Activated CD8-positive, alpha-beta memory T cell treated with anti-CD3 and anti-CD28 coated beads for 24 hours (primary cell): Measurements from ENCODE around the gene RPTOR.

Source experiments
- DNase-seq: peaks from one replicate; pipeline ENCODE4 v3.0.0-alpha.2; 2020

The RPTOR gene

GRCh38 chr17:80645706-80646325 lies 101.2 kb downstream of the RPTOR start:
- DNase-seq, result no peak

GRCh38 chr17:80646328-80646727 lies 101.7 kb downstream of the RPTOR start:
- no peak for DNase-seq

- DNase-seq, result no peak
Observed at GRCh38 chr17:80647746-80648145, 103.1 kb downstream of the RPTOR start.

GRCh38 chr17:80649200-80649644 lies 104.6 kb downstream of the RPTOR start:
- no peak for DNase-seq

GRCh38 chr17:80649672-80650330 lies 105.2 kb downstream of the RPTOR start:
- DNase-seq, result peak; percentile 84

GRCh38 chr17:80650331-80650672 lies 105.7 kb downstream of the RPTOR start:
- no peak for DNase-seq

- no peak for DNase-seq
Observed at GRCh38 chr17:80650751-80651518, 106.3 kb downstream of the RPTOR start.

- DNase-seq, result no peak
Observed at GRCh38 chr17:80652756-80653330, 108.2 kb downstream of the RPTOR start.

GRCh38 chr17:80653856-80654255 lies 109.2 kb downstream of the RPTOR start:
- DNase-seq, result no peak

- DNase-seq, result no peak
Observed at GRCh38 chr17:80655608-80656007, 111.0 kb downstream of the RPTOR start.

- no peak for DNase-seq
Observed at GRCh38 chr17:80656590-80656989, 112.0 kb downstream of the RPTOR start.

- no peak for DNase-seq
Observed at GRCh38 chr17:80657561-80657960, 112.9 kb downstream of the RPTOR start.

GRCh38 chr17:80658821-80659220 lies 114.2 kb downstream of the RPTOR start:
- no peak for DNase-seq

- no peak for DNase-seq
Observed at GRCh38 chr17:80659651-80660050, 115.0 kb downstream of the RPTOR start.

- DNase-seq, result no peak
Observed at GRCh38 chr17:80660527-80661198, 116.0 kb downstream of the RPTOR start.

- no peak for DNase-seq
Observed at GRCh38 chr17:80662557-80662956, 117.9 kb downstream of the RPTOR start.

- peak; percentile 68 for DNase-seq
Observed at GRCh38 chr17:80663781-80664206, 119.2 kb downstream of the RPTOR start.

GRCh38 chr17:80664217-80664790 lies 119.7 kb downstream of the RPTOR start:
- DNase-seq, result no peak

- no peak for DNase-seq
Observed at GRCh38 chr17:80665792-80666191, 121.2 kb downstream of the RPTOR start.

GRCh38 chr17:80666867-80667266 lies 122.2 kb downstream of the RPTOR start:
- DNase-seq, result no peak

GRCh38 chr17:80667462-80668277 lies 123.0 kb downstream of the RPTOR start:
- no peak for DNase-seq
